ENCODE measurements around the gene TOR1AIP2. TPM values are rescaled to one million over a fixed set of nuclear protein-coding genes. Genes with fewer than 3 reads are reported as not detected.
"Not testable (repeated sequence)": the region's sequence is repeated elsewhere in the genome, so short reads cannot be mapped to it uniquely, and the experiment has no call there.

The TOR1AIP2 gene
- total and polyA plus RNA-seq, 12 donors: 8.1 to 63.3 (median 52.2) TPM

DNA sequence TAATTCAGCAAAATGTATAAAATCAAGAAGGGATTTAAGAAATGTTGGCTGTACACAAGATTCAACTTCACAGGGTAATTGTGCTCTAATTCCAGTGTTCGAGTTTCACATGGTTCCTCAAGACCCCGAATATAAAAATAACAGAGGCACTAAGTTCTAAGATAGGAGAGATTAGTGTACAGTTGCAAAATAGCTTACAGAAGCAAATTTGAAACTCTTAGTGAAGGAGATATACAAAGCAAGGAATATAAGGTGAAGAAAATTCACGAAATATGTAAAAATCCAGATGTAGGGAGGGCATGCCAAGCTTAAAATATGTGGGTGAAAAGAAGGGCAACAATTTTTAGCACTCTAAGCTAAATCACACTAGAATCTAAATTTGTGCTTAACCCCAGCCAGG lies 29.4 kb downstream of the TOR1AIP2 start:
- Histone ChIP-seq H3K27ac (no peak overlapping the region), H3K4me3 (no peak overlapping the region), H3K4me1 (no peaks in the 10 kb centered on the region), H3K9me3 (no peaks in the 10 kb centered on the region), H3K36me3 (peaks cover 0 to 99% (median 35%) of the 10 kb centered on the region in 9 donors), H3K27me3 (no peaks in the 10 kb centered on the region)
- no peak for DNase-seq
- intact Hi-C loops (cut with DNase I): no loop called here
- no peak for ATAC-seq
- WGBS, 2 donors: 94 to 95% methylated on average over 3 of the region's 3 CpGs
- TF ChIP-seq, protein P1, sequence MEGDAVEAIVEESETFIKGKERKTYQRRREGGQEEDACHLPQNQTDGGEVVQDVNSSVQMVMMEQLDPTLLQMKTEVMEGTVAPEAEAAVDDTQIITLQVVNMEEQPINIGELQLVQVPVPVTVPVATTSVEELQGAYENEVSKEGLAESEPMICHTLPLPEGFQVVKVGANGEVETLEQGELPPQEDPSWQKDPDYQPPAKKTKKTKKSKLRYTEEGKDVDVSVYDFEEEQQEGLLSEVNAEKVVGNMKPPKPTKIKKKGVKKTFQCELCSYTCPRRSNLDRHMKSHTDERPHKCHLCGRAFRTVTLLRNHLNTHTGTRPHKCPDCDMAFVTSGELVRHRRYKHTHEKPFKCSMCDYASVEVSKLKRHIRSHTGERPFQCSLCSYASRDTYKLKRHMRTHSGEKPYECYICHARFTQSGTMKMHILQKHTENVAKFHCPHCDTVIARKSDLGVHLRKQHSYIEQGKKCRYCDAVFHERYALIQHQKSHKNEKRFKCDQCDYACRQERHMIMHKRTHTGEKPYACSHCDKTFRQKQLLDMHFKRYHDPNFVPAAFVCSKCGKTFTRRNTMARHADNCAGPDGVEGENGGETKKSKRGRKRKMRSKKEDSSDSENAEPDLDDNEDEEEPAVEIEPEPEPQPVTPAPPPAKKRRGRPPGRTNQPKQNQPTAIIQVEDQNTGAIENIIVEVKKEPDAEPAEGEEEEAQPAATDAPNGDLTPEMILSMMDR (IDR thresholded peaks at IDR 0.05): no peak

DNA sequence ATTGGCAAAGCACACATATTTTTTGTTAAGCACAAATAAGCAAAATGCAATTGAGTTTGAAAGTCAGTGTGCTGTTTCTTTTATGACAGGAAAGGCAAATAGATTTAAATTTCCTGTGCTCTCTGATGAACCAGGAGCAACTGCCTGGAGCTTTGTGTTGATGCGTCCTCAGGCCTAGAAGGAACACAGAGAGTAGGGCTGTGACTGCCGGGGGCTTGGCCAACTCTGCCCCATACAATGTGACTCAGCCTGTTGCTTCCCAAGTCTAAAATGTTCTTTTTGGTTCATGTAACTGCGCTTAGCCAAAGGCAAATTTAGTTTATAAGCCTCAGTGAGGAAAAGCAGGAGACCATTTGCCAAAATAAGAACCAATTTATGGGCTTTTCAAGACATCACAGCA lies 37.5 kb downstream of the TOR1AIP2 start:
- H3K36me3 ChIP-seq: peaks cover 0 to 60% (median 15%) of the 10 kb centered on the region in 9 donors
- no peaks in the 10 kb centered on the region for H3K27me3 ChIP-seq
- TF ChIP-seq, protein P1 (IDR thresholded peaks at IDR 0.05): no peak
- DNase-seq: no peak
- no peak overlapping the region for H3K27ac ChIP-seq
- H3K9me3 ChIP-seq: no peaks in the 10 kb centered on the region
- ATAC-seq: no peak
- no peak overlapping the region for H3K4me3 ChIP-seq
- WGBS, 2 donors: 87 to 91% methylated on average over 3 of the region's 3 CpGs
- intact Hi-C loops (cut with DNase I): no loop called here
- no peaks in the 10 kb centered on the region for H3K4me1 ChIP-seq

DNA sequence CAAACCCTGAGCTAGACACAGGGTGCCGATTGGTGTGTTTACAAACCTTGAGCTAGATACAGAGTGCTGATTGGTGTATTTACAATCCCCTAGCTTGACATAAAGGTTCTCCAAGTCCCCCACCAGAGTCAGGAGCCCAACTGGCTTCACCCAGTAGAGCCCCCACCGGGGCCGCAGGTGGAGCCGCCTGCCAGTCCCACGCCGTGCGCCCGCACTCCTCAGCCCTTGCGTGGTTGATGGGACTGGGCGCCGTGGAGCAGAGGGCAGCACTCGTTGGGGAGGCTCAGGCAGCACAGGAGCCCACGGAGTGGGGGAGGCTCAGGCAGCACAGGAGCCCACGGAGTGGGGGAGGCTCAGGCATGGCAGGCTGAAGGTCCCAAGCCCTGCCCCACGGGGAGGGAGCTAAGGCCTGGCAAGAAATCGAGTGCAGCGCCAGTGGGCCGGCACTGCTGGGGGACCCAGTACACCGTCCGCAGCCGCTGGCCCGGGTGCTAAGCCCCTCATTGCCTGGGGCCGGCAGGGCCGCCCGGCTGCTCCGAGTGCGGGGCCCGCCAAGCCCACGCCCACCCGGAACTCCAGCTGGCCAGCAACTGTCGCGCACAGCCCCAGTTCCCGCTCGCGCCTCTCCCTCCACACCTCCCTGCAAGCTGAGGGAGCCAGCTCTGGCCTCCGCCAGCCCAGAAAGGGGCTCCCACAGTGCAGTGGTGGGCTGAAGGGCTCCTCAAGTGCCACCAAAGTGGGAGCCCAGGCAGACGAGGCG lies 40.7 kb downstream of the TOR1AIP2 start:
- H3K4me1 ChIP-seq; H3K9me3 ChIP-seq; H3K27me3 ChIP-seq; H3K4me3 ChIP-seq; DNase-seq; ATAC-seq; H3K27ac ChIP-seq; intact Hi-C loops (cut with DNase I): not testable (repeated sequence)
- H3K36me3 ChIP-seq: peaks cover 0 to 32% (median 2%) of the 10 kb centered on the region in 9 donors
- whole genome bisulfite sequencing, 2 donors: 97 to 98% methylated on average over 38 of the region's 38 CpGs

DNA sequence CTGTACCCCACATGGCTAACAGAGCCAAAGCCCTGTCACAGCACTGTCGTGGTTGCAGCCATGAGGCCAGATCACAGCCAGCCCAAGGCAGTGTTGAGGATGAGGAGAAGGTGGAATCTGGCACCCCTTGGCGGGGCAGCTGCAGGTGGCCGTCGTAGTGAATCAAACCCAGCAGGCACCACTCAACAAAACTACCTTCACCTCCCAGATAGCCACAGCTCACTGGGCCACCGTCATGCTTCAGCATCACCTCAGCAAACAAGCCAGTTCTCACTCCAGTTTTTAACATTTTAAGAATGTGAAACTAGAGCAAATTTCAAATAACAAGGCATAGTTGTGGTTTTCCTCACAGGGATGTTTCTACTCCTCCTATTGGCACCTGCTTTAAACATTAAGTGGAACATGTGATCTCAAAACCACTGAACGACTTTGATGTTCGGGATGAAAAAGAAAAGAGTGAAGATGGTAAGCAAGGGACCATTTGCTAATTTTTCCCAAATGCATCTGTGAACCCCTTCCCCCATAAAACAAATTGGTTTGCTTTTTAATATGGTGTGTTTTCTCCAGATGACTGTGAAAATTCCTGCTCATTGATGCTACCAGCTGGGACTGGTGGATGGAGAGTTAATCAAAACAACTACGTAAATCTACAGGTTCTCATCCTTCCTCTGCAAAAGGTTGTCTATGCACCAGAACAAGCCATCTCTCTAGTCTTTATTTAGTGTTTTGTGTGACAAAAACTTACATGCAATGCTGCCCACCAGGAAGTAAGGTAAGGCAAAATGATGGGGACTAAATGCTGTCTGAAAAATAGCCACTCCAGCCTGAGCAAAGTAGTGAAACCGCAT lies 45.5 kb downstream of the TOR1AIP2 start:
- Histone ChIP-seq H3K4me1 (no peaks in the 10 kb centered on the region), H3K4me3 (no peak overlapping the region), H3K27me3 (no peaks in the 10 kb centered on the region), H3K36me3 (peaks cover 0 to 9% (median 0%) of the 10 kb centered on the region in 9 donors), H3K27ac (no peak overlapping the region), H3K9me3 (no peaks in the 10 kb centered on the region)
- 81 to 84% methylated on average over 9 of the region's 9 CpGs for WGBS, 2 donors
- DNase-seq (no peak), ATAC-seq (no peak)
- TF ChIP-seq, protein P1 (IDR thresholded peaks at IDR 0.05): no peak
- intact Hi-C loops (cut with DNase I): no loop called here

Measured in heart right ventricle (tissue), 16 donors.